Measurements from ENCODE around the gene SMAD9. TPM values are rescaled to one million over a fixed set of nuclear protein-coding genes. Genes with fewer than 3 reads are reported as not detected.

SMAD9 gene
- total RNA-seq, 4 donors from 2014 or later = 5.9 to 22.9 (median 8.2) TPM

- no peak for DNase-seq (ENCODE audit: low spot score)
- no peak for TF ChIP-seq CTCF (IDR thresholded peaks at IDR 0.05)
- ATAC-seq (ENCODE audit: low FRiP score) = peak; percentile 67
Observed at GRCh38 chr13:36919171-36919832, 736 bp downstream of the SMAD9 start.

- no peak for TF ChIP-seq CTCF (IDR thresholded peaks at IDR 0.05)
- DNase-seq (ENCODE audit: low spot score) = no peak
- no peak for ATAC-seq (ENCODE audit: low FRiP score)
Observed at GRCh38 chr13:36918246-36919131, 1.5 kb downstream of the SMAD9 start.

GRCh38 chr13:36917311-36917710 lies 2.7 kb downstream of the SMAD9 start:
- ATAC-seq (ENCODE audit: low FRiP score) (no peak), DNase-seq (ENCODE audit: low spot score) (no peak)
- TF ChIP-seq CTCF (IDR thresholded peaks at IDR 0.05) = no peak

GRCh38 chr13:36915896-36916640 lies 4.0 kb downstream of the SMAD9 start:
- TF ChIP-seq CTCF (IDR thresholded peaks at IDR 0.05) = no peak
- ATAC-seq (ENCODE audit: low FRiP score) (no peak), DNase-seq (ENCODE audit: low spot score) (no peak)

GRCh38 chr13:36915106-36915505 lies 4.9 kb downstream of the SMAD9 start:
- no peak for ATAC-seq (ENCODE audit: low FRiP score)
- TF ChIP-seq CTCF (IDR thresholded peaks at IDR 0.05) = no peak
- no peak for DNase-seq (ENCODE audit: low spot score)

- no peak for TF ChIP-seq CTCF (IDR thresholded peaks at IDR 0.05)
- DNase-seq (ENCODE audit: low spot score) (no peak), ATAC-seq (ENCODE audit: low FRiP score) (no peak)
Observed at GRCh38 chr13:36914648-36915047, 5.4 kb downstream of the SMAD9 start.
